ENCODE results near the gene CD244.

The CD244 gene

GRCh38 chr1:160834945-160835565 lies 27.6 kb downstream of the CD244 start:
- no peak overlapping the region for H3K9ac ChIP-seq
- H3K4me2 ChIP-seq = no peak overlapping the region
- H4K20me1 ChIP-seq (ENCODE audit: insufficient read depth) = no peaks in the 10 kb centered on the region
- no peak overlapping the region for H2AFZ ChIP-seq (ENCODE audit: low read depth)
- H3K79me2 ChIP-seq (ENCODE audit: insufficient read depth, low read depth) = no peaks in the 10 kb centered on the region
- peak; percentile 100 for TF ChIP-seq CTCF (conservative IDR thresholded peaks at IDR 0.05; ENCODE audit: low read depth, low read length)
- H3K27ac ChIP-seq = no peak overlapping the region
- no peaks in the 10 kb centered on the region for H3K36me3 ChIP-seq (ENCODE audit: insufficient read depth)
- H3K27me3 ChIP-seq (ENCODE audit: insufficient read depth, low read depth) = no peaks in the 10 kb centered on the region
- H3K4me1 ChIP-seq (ENCODE audit: low read depth, poor library complexity, severe bottlenecking) = peaks cover 48% of the 10 kb centered on the region
- peak overlapping the region; percentile 38 for H3K4me3 ChIP-seq (IDR thresholded peaks at IDR 0.05; ENCODE audit: insufficient read depth, low read depth, low read length)

- Histone ChIP-seq H3K27me3 (ENCODE audit: insufficient read depth, low read depth) (no peaks in the 10 kb centered on the region), H2AFZ (ENCODE audit: low read depth) (peak overlapping the region; percentile 4; the same call in 1 of the 2 replicates), H3K27ac (no peak overlapping the region), H3K4me2 (no peak overlapping the region), H3K9ac (no peak overlapping the region), H4K20me1 (ENCODE audit: insufficient read depth) (no peaks in the 10 kb centered on the region), H3K79me2 (ENCODE audit: insufficient read depth, low read depth) (no peaks in the 10 kb centered on the region), H3K4me3 (IDR thresholded peaks at IDR 0.05; ENCODE audit: insufficient read depth, low read depth, low read length) (no peak overlapping the region), H3K36me3 (ENCODE audit: insufficient read depth) (no peaks in the 10 kb centered on the region), H3K4me1 (ENCODE audit: low read depth, poor library complexity, severe bottlenecking) (peaks cover 13% of the 10 kb centered on the region)
- peak; percentile 100 for TF ChIP-seq CTCF (conservative IDR thresholded peaks at IDR 0.05; ENCODE audit: low read depth, low read length)
These were observed 32.1 kb downstream of the CD244 start for GRCh38 chr1:160830321-160831153.

DNA sequence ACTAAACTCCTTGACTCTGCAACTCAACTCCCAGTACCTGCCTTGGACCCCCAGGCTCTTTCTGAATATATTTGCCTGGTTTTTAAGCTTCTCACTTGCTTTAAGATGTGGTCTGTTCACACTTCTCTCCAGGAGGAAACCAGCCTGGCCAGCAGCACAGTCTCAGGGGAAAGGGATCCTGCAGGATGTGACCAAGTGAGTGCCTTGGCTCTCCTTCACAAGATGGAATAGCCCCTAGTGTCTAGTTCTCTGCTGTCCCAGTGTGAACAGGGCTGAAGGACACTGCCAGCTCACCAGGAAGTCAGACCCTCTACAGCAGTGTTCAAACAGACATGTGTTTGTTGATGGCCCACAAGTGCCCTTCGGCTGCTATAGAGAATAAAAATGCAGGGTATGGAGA lies 32.9 kb downstream of the CD244 start:
- no peaks in the 10 kb centered on the region for H3K79me2 ChIP-seq (ENCODE audit: insufficient read depth, low read depth)
- no peak overlapping the region for H3K27ac ChIP-seq
- no peak for TF ChIP-seq CTCF (conservative IDR thresholded peaks at IDR 0.05; ENCODE audit: low read depth, low read length)
- no peak overlapping the region for H3K4me3 ChIP-seq (IDR thresholded peaks at IDR 0.05; ENCODE audit: insufficient read depth, low read depth, low read length)
- no peak overlapping the region for H2AFZ ChIP-seq (ENCODE audit: low read depth)
- no peaks in the 10 kb centered on the region for H3K36me3 ChIP-seq (ENCODE audit: insufficient read depth)
- peaks cover 12% of the 10 kb centered on the region for H3K4me1 ChIP-seq (ENCODE audit: low read depth, poor library complexity, severe bottlenecking)
- H4K20me1 ChIP-seq (ENCODE audit: insufficient read depth) = no peaks in the 10 kb centered on the region
- H3K9ac ChIP-seq = no peak overlapping the region
- no peak overlapping the region for H3K4me2 ChIP-seq
- H3K27me3 ChIP-seq (ENCODE audit: insufficient read depth, low read depth) = no peaks in the 10 kb centered on the region

DNA sequence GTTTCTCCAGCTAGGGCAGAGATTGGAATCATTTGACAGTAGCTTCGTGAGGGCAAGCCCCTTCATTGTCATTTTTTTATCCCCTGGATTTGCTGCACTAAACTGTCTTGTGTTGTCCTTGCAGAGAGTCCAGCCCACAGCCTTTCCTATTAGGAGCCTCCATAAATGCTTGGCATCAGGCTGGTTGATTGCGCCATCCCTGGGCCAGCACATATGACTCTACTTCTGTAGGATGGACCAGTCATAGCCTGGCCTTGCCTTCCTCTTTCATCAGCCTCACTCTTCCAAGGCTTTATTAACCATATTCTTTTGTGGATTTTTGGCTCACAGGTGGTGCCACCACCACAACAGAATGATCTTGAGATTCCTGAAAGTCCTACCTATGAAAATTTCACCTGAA lies 35.3 kb downstream of the CD244 start:
- no peaks in the 10 kb centered on the region for H3K36me3 ChIP-seq (ENCODE audit: insufficient read depth)
- H4K20me1 ChIP-seq (ENCODE audit: insufficient read depth) = no peaks in the 10 kb centered on the region
- H2AFZ ChIP-seq (ENCODE audit: low read depth) = no peak overlapping the region
- H3K79me2 ChIP-seq (ENCODE audit: insufficient read depth, low read depth) = no peaks in the 10 kb centered on the region
- H3K4me3 ChIP-seq (IDR thresholded peaks at IDR 0.05; ENCODE audit: insufficient read depth, low read depth, low read length) = no peak overlapping the region
- TF ChIP-seq CTCF (conservative IDR thresholded peaks at IDR 0.05; ENCODE audit: low read depth, low read length) = no peak
- H3K4me1 ChIP-seq (ENCODE audit: low read depth, poor library complexity, severe bottlenecking) = peaks cover 10% of the 10 kb centered on the region
- no peak overlapping the region for H3K4me2 ChIP-seq
- H3K9ac ChIP-seq = no peak overlapping the region
- H3K27me3 ChIP-seq (ENCODE audit: insufficient read depth, low read depth) = no peaks in the 10 kb centered on the region
- no peak overlapping the region for H3K27ac ChIP-seq

Data from KMS-11 (cell line).